HG03469 (cell line): ENCODE results near the gene NPDC1.

Experiments
- ATAC-seq: cut with Tn5 transposase; IDR thresholded peaks from one replicate; pipeline ENCODE4 v1.9.1; 2021; ENCODE audit warnings: mild to moderate bottlenecking, moderate library complexity, moderate number of reproducible peaks; ENCODE audit not compliant: unreplicated experiment

NPDC1 gene

DNA sequence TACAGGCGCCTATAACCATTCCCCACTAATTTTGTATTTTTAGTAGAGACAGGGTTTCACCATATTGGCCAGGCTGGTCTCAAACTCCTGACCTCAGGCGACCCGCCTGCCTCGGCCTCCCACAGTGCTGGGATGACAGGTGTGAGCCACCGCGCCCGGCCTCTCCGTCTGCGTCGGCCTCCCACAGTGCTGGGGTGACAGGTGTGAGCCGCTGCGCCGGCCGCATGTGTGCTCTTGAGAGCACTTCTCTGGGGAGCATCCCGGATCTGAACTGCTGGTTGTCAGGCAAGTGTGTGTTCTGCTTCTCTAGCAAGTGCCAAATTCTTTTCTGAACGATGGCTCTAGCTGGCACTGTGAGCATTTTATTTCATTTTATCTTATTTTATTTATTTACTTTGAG is 11.6 kb upstream of the NPDC1 start:
- ATAC-seq, result no peak

DNA sequence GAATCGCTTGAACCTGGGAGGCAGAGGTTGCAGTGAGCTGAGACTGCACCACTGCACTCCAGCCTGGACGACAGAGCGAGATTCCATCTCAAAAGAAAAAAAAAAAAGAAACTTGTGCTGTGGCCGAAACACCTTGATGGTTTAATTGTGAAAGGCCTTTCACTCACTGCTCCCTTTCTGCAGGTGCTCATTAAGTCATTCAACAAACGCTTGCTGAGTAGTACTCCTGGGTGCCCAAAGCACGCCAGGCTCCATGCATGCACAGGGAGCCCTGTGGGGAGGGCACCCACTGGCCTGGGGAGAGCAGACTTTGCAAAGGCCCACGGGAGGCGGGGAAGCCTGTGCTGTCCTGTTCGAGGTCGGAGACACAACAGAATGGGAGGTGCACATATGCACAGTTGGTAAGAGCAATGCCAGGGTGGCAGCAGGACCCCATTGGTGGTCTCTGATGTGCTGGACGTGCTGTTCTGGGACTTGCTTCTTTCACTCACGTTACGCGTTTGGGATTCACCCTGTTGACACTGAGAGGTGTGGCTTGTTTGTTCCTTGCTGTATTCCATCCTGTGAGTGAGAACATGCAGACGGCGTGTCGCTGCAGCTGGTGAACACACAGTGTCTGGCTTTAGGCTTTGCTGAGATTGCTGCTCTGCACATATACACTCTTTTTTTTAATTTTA is 10.9 kb upstream of the NPDC1 start:
- no peak for ATAC-seq

DNA sequence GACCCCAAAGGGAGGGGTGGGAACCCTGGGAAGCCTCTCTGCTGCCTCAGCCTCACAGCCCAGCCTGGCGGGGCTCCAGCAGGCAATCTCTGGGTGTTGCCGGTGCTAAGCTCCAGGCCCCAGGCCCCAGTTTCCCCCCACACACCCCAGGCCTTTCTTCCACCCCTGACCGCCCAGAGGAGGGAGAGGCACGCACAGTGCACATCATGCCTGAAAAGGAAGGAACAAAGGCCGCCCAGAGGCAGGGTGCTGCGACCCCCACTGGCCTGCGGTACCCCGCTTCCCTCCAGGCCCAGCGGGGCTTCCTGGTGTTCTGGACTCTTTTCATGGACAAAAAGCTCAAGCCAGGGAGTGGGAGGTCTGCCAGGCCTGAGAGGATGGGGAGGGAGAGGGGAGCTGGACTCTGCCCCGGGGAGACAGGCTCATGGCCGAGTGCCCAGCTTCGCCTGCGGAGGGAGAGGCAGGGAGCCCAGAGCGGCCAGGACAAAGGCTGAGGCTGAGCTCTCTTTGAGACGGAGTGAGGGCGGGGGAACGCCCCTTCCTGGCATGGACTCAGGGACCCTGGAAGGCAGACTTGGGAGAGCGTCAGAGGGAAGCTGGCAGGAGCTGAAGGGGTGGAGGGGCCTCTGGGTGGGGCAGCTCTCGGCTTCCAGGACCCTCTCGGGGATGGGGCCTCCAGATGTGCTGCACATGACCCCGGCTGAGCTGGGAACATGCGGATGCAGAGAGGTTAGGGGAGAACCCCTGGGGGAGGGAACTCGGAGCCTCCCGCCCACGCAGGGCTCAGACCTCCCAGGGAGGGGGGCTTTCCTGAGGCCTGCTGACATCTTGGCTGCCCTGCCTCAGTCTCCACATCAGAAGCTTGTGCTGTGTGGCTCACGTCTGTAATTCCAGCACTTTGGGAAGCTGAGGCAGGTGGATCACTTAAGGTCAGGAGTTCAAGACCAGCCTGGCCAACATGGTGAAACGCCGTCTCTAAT is 9.7 kb upstream of the NPDC1 start:
- no peak for ATAC-seq

DNA sequence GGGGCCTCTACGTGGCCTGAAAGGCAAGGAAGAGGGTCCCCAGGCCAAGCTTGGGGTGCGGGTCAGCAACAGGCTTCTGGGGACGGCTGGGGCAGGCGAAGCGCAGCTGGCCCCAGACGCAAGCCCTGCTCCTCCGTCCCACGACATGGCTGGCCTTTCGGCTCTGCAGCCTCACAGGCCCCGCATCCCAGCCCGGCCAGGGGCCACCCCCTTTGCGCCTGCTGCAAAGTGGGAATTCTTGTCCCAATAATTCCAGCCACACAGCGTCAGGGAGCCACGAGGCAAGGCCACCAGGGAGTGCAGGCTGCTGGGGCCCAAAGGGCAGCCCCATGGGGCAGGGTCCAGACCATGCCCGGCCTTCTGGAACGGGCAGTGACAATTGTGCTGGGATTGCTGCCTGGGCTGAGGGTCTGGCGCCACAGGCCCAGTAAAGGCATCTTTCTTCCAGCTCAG is 9.0 kb upstream of the NPDC1 start:
- ATAC-seq, result no peak

DNA sequence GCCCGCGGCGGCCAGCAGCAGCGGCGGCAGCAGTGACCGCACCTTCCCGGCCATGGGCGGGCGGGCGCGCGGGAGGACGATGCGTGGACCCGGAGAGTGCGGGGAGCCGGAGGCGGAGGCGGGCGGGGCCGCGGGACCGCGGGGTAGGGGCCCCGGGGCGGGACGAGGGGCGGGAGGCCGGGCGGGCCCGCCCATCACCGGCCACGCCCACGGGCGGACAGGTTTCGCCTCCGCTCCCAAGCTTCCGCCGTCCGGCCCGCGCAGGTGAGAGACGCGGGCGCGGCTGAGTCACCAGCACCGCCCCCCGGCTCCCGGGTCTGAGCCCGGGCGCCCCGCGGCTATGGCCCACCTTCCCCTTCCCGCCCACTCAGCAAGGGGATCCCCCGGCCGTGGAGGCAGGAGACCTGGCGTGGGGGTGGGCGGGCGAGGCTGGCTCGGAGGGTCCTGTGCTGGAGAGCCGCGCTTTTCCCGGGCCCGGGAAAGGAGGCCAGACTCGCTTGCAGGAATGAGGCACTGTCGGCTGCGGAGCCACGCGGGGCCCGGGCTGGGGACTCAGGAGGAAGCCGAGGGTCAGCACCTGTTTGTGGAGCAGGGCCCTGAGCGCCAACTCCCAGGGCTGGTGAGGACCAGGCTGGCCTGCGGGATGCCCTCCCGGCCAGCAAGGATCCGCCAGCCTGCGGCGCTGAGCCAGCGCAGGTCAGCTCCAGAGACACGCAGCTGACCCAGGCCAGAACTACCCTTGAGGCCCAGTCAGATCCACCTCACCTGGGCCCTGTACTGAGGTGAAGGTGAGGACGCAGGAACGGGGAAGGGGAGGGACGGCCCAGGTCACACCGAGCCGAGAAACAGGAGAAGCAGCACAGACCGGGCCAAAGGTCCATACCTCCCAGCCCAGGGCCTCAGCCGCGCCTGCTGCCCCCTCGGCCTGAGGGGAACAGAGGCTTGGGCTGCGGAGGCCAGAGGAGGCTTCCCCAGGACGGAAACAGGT is 8.3 kb upstream of the NPDC1 start, which contains the start of gene ENTPD2:
ENTPD2 (minus strand) TSS at position 118 of the 988 bp plus-strand sequence; CDS start at position 54, 64 bp downstream.
- ATAC-seq, result no peak

DNA sequence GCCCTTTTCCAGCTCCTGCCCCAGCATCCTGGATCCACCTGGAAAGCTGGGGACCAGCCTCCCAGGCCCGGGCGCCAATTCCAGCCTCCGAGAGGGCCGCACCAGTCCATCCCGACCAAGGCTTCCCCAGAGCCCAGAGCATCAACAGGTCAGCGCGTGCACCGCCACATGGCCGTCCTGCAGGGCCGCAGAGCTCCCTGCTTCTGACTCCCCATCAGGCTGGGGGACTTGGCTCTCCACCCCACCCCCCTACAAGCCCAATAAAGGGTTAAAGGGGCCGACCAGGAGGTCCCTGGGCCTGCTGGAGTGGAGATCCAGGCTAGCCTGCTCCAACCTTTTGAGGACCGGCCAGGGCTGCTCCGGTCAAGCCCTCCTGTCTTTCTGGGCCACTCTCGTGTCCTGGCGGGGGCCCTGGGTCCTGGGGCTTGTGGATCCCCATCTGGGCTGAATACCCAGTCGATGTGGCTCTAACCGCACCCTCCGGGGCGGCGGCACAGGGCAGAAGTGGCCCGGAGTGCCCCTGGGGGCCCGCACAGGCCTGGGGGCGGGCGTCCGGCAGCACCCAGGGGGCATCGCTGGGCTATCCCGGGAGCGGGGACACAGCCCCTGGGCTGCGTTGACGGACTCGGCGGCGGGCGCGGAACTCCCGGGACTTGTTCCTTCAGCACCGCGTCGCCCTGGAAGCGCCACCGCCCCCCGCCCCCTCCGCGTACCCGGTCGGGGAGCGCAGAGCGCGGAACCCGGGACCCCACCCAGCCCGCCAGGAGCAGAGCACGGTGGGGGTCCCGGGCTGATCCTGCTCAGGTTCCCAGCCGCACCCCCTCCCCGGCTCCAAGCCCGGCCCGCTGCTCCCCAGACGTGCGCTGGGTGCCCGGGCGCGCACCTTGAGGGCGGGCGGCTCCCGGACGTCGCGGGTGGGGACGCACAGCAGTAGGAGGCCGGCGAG is 7.3 kb upstream of the NPDC1 start:
- no peak for ATAC-seq

DNA sequence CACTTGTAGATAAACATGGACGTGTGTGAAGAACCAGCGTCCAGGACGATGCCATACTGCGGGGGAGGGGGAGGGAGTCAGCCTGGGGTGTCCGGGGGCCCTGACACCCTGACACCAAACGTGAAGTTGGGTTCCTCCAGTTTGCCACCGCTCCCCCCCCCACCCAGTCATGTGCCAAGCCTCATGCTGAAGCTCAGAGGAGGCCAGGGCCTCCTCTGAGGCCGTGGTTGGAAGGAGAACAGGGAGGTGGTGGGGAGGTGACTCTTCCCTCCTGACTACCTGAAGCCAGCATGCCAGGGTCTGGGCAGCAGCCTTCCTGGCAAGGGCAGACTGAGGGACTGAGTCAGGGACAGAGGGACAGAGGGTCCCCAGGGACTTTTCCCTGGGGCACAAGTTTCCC is 6.3 kb upstream of the NPDC1 start:
- no peak for ATAC-seq

DNA sequence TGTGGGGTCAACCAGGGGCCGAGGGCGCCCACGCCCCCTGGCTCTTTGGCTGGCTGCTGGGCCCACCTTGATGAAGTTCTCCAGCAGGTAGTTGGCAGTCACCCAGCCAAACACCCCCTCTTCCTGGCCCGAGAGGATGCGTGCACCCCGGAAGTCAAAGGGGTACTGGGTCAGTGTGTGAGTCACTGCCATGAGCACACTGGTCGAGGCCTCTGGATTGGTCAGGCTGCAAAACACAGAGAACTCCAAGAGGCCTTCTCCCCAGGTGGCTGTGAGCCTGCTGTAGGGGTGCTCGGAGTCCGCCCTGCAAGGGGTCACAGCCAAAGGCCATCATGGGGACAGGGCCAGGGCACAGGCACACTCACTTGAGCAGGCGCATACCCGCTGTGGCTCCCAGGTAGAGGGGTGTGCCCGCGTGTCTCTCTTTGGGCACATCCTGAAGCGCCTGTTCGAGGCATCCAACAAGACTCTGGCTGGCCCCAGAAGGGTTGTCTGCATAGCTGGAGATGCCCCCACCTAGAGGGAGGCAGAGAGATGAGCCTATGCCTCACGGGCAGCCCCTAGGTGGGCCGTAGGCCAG is 5.3 kb upstream of the NPDC1 start:
- no peak for ATAC-seq

DNA sequence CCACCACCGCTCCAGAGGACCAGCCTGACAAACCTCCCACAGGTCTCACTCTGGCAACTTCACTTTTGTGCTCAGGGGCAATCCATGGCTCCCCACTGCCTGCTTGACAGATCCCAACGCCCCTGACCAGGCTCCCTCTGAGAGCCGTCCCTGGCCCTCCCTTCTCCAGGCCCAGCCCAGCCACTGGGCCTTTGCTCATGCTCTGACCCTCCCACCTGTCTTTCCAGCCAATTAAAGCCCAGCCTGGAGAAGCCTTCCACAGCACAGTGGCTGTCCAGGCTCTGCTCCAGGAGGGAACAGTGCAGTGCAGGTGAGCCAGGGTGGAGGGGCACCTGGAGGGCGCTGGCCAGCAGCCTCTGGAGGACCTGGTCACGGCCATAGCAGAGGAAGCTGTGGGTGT is 4.6 kb upstream of the NPDC1 start:
- ATAC-seq, result no peak

DNA sequence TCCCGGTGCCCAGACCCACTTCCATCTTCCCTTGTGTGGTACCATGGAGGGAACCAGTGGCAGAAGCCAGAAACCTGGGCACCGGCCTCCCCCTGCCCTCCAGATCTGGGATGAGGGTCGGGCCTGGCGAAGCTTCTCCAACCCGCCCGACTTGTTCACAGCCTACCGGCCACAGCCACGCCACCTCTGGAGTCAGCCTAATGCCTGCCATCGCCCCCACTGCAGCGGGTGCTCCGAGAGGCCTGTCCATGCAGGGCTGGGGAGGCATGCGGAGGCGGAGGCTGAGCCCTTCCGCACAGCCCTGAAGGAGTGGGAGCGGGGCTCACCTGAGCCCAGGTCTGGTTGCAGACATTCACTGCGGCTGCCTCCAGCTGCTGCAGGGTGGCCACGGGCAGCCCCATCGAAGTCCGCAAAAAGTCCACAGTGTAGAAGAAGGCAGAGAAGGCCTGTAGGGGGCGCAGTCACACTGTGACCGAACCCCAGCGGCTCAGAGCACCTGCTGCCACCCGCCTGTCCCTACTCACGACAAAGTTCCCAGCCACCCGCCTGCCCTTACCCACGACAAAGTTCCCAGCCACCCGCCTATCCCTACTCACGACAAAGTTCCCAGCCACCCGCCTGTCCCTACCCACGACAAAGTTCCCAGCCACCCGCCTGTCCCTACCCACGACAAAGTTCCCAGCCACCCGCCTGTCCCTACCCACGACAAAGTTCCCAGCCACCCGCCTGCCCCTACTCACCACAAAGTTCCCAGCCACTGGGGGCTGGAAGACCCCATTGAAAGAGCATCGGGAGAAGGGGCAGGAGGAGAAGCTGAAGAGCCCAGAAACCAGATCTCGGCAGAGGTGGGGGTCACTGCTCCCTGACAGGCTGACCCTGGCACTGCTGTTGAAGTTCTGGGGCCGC is 3.8 kb upstream of the NPDC1 start:
- no peak for ATAC-seq

DNA sequence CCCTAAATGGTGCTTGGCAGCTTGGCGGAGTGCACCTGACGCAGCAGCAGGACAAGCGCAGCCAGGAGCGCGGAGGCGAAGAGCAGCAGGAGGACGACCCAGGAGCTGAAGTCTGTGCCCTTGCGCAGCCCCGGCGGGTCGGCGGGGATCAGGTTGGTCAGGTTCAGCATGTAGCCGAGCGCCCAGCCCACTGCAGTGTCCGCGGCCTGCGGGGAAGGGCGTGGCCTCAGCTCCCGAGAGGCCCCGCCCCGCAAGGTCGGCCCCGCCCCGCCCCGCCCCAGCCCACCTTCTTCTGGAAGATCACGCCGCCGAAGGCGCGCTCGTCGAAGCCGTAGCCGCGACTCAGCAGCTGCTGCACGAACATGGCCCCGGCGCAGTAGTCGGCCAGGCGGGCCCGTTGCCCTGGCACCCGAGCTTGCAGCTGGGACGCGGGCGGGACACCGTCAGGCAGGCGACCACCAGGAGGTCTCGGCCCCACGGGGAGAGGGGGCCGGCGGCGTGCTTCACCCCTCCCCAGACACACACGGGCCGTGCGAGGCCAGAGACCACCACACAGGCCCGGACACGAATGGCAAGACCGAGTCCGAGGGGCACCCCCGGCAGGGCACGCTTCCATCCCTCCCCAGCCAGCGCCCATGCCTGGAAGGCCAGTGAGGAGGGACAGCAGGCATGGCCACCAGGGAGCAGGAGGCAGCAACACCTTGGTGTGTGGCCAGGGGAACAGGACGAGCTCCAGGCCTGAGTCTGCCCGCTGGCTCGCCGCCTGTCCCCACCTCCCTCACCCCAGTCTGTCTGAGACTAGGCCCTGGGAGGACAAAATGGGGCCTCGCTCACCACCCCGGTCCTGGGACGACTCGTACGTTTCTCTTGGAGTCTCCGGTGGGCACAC is 2.9 kb upstream of the NPDC1 start:
- ATAC-seq, result no peak

DNA sequence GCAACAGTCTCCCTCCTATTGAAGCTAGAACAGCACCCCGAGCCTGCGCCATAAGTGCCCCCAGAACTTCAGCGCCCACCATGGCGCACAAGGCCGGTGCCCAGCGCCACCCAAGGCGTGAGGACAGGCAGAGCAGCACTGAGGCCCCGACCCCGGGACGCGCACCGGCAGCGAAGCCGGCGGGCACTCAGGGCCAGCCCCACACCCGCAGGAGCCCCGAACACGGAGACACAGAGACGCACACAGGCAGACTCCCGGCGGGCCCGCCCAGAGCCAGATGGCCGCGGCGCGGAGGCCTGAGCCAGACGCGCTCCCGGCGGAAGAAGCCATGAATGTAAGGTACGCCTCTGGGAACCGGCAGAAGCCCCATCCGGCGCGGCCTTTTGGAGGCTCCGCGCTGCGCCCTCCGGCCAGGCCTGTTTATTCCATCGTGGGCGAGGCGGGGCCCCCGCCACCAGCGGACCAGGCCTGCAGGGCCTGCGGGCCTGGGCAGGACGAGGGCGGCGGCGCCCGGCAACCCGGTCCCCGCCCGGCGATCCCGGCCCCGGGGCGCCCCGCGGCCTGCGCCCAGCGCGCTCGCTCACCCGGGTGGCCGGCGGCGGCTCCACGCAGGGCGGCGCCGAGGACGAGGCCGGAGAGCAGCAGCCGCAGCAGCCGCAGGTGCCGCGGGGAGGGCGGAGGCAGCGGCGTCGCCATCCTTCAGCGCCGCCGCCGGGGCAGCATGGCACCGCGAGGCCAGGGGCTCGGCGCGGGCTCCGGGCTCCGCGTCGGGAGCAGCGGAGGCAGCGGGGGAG is 486 bp downstream of the NPDC1 start:
- no peak for ATAC-seq

DNA sequence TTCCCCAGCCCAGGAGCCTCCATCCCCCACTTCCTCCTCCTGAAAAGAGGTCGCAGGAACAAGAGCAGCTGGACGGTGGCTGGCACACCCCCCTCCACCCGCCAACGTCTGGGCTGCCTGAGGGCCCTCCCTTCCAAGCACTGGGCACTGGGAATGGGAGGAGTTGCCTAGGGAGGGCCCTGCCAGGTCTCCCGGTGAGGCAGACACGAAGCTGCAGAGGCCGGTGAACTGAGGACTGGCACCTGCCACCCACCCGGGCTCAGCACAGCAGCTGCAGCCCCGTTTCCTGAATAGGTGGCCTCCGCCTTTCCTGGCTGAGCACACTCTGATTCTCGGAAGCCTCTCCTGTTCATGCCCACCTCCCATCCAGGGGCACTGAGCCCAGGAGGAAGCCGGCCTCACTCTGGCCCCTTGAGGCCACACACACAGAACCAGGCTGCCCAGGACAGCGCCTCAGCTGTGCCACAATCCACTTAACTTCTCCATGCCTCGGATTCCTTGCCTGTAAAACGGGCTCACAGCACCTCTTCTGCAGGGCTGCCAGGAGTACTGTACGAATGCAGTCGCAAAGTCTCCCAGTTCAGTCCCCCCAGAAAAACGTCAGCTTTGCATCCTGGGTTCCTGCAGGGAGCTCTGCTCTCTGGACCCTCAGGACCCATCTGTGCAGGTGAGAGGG is 1.3 kb downstream of the NPDC1 start:
- ATAC-seq, result no peak

DNA sequence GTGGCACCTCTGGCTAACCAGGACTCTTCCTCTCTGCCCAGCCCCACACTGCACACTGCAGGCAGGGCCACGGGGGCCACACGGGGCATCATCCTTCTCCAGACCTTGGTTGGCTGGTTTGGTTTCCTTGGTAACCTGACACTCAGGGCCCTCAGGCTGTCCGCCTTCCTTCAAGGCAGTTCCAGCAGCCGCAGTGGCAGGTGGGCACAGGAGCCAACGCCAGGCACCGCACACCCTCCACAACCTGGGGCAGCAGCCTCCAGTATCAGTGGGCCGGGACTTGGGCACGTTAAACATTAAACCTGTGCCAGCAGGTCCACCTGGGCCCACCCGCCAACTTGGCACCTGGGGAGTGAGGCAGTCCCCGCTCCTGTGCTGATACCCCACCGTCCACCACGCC is 1.9 kb downstream of the NPDC1 start:
- ATAC-seq, result no peak

DNA sequence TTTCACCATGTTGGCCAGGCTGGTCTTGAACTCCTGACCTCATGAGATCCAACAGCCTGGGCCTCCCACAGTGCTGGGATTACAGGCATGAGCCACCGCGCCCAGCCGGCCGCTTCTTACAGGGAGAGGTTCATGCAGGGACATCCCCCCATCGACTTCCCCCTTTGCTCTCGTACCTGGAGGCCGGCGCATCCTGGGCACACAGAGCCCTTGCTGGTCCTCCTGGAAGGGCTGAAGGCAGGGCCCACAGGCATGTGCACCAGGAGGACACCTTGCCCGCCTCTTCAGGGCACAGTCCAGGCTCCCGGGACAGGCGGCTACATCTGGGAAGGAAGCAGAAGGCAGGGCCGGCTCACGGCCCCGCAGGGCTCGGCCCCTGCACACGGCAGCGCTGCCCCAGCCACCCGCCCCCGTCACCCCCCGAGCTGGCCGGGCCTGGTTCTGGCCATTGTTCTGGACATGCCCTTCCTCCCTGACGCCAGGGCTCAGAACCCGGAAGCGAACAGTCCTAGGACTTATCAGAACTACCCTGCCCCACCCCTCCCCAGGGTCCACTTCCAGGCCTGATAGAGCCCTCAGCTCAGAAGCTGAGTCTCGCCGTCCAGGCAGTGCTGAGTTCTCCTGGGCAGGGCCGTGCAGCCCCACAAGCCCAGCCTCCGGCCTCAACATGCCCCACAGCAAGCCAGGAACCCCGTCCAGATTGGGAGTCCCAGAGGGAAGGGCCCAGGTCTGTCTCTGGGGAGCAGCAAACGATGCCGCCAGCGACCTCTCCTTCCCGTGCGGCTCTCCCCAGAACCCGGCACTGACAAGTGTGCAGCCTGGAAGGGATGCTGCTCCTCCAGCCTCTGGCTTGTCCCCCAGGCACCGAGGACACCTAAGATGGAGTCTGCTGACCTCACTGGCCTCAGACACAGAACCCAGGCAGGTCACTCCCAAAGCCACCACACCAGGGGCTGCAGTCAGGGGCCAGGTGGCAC is 2.9 kb downstream of the NPDC1 start:
- no peak for ATAC-seq
